ENCODE measurements around the gene C19orf12.

GRCh38 chr19:29731331-29731850 lies 16.3 kb upstream of the C19orf12 start:
- TF ChIP-seq, protein P1, sequence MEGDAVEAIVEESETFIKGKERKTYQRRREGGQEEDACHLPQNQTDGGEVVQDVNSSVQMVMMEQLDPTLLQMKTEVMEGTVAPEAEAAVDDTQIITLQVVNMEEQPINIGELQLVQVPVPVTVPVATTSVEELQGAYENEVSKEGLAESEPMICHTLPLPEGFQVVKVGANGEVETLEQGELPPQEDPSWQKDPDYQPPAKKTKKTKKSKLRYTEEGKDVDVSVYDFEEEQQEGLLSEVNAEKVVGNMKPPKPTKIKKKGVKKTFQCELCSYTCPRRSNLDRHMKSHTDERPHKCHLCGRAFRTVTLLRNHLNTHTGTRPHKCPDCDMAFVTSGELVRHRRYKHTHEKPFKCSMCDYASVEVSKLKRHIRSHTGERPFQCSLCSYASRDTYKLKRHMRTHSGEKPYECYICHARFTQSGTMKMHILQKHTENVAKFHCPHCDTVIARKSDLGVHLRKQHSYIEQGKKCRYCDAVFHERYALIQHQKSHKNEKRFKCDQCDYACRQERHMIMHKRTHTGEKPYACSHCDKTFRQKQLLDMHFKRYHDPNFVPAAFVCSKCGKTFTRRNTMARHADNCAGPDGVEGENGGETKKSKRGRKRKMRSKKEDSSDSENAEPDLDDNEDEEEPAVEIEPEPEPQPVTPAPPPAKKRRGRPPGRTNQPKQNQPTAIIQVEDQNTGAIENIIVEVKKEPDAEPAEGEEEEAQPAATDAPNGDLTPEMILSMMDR (conservative IDR thresholded peaks at IDR 0.05; ENCODE audit: low read length), result no peak
- TF ChIP-seq EZH2phosphoT487 (IDR thresholded peaks at IDR 0.05; ENCODE audit: borderline replicate concordance, low read depth, low read length), result no peak

Data from OCI-LY7 (cell line).